ENCODE results near the gene GRID2.

The GRID2 gene

GRCh38 chr4:93771640-93772411 is 1468.1 kb downstream of the GRID2 start:
- no peak for DNase-seq (ENCODE audit: extremely low read depth, low read depth)
- TF ChIP-seq CTCF (IDR thresholded peaks at IDR 0.05; ENCODE audit: low read depth, low read length, missing control alignments): no peak
- no peak overlapping the region for H3K4me3 ChIP-seq (replicated peaks; ENCODE audit: low read depth, low read length)

- TF ChIP-seq CTCF (IDR thresholded peaks at IDR 0.05; ENCODE audit: low read depth, low read length, missing control alignments): no peak
- H3K4me3 ChIP-seq (replicated peaks; ENCODE audit: low read depth, low read length): no peak overlapping the region
- no peak for DNase-seq (ENCODE audit: extremely low read depth, low read depth)
Measured at GRCh38 chr4:93772858-93773257, 1469.1 kb downstream of the GRID2 start.

- TF ChIP-seq CTCF (IDR thresholded peaks at IDR 0.05; ENCODE audit: low read depth, low read length, missing control alignments): no peak
- no peak overlapping the region for H3K4me3 ChIP-seq (replicated peaks; ENCODE audit: low read depth, low read length)
- no peak for DNase-seq (ENCODE audit: extremely low read depth, low read depth)
Measured at GRCh38 chr4:93775551-93775950, 1471.8 kb downstream of the GRID2 start.

GRCh38 chr4:93776386-93777080 is 1472.8 kb downstream of the GRID2 start:
- no peak for DNase-seq (ENCODE audit: extremely low read depth, low read depth)
- TF ChIP-seq CTCF (IDR thresholded peaks at IDR 0.05; ENCODE audit: low read depth, low read length, missing control alignments): no peak
- H3K4me3 ChIP-seq (replicated peaks; ENCODE audit: low read depth, low read length): no peak overlapping the region

GRCh38 chr4:93777081-93777460 is 1473.3 kb downstream of the GRID2 start:
- H3K4me3 ChIP-seq (replicated peaks; ENCODE audit: low read depth, low read length): no peak overlapping the region
- no peak for TF ChIP-seq CTCF (IDR thresholded peaks at IDR 0.05; ENCODE audit: low read depth, low read length, missing control alignments)
- no peak for DNase-seq (ENCODE audit: extremely low read depth, low read depth)

GRCh38 chr4:93779228-93779627 is 1475.5 kb downstream of the GRID2 start:
- H3K4me3 ChIP-seq (replicated peaks; ENCODE audit: low read depth, low read length): no peak overlapping the region
- no peak for TF ChIP-seq CTCF (IDR thresholded peaks at IDR 0.05; ENCODE audit: low read depth, low read length, missing control alignments)
- no peak for DNase-seq (ENCODE audit: extremely low read depth, low read depth)
